ENCODE data around the gene BNIP3. TPM values are rescaled to one million over a fixed set of nuclear protein-coding genes. Genes with fewer than 3 reads are reported as not detected.

BNIP3 gene
- total RNA-seq, 1 experiment from 2014 or later, result 37.5 TPM

DNA sequence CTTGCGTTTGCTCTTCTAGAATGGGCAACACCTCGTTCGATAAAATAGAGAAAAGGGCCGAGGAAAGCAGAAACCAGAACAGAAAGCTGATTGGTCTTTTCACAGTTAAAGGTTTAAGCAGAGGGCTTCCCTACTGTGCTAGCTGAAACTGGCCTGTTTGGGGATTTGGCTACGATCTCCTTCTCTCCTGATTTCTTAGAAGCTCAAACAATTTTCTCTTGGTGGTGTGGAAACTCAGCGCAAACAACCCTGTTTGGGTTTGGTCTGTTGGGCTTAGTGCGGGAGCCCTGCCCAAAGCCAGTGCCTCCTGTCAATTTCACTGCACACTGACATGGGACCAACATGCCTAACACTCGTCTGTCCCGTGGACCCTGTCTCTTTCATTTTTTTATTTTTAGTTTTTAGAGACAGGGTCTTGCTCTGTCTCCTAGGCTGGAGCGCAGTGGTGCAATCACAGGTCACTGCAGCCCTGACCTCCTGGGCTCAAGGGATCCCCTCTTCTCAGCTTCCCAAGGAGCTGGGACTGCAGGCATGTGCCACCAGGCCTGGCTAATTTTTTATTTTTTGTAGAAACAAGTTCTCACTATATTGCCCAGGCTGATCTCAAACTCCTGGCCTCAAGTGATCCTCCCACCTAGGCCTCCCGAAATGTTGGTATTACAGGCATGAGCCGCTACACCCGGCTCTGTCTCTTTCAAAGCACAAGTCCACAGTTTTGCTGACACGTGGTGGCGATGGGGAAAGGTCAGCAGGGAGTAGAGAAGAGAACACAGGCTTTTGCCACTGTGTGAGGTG lies 16.5 kb upstream of the BNIP3 start:
- H3K9me3 ChIP-seq (ENCODE audit: control insufficient read depth in 1 of 2, insufficient read depth in 1 of 2, low read depth in 1 of 2, low read length in 2 of 2), result no peaks in the 10 kb centered on the region
- POLR2A ChIA-PET, result no interaction called here
- DNase-seq (ENCODE audit: low read depth, low spot score) (no peak), ATAC-seq (no peak)
- H4K20me1 ChIP-seq (ENCODE audit: insufficient read depth), result no peaks in the 10 kb centered on the region
- intact Hi-C loops (cut with micrococcal nuclease), result no loop called here
- BruUV-seq (replicated peaks), result no TSS peak
- H3K4me3 ChIP-seq (replicated peaks in 1 of 2; ENCODE audit: low read depth in 1 of 2, low read length in 2 of 2), result no peak overlapping the region
- no peaks in the 10 kb centered on the region for H3K27me3 ChIP-seq (ENCODE audit: insufficient read depth, low read length)
- H3K4me1 ChIP-seq (ENCODE audit: control insufficient read depth in 1 of 2, insufficient read depth in 2 of 2, low read length in 2 of 2), result no peaks in the 10 kb centered on the region
- no peak overlapping the region for H3K4me2 ChIP-seq (ENCODE audit: low read length)
- CTCF ChIA-PET, result no interaction called here
- H3K36me3 ChIP-seq (ENCODE audit: control insufficient read depth in 1 of 2, insufficient read depth in 2 of 2, low read length in 2 of 2), result no peaks in the 10 kb centered on the region
- no peak overlapping the region for H3K27ac ChIP-seq (ENCODE audit: low read depth, low read length)
- RAD21 ChIA-PET (ENCODE audit: low non-redundant PET in 1 of 2, low total read pairs in 2 of 2, uncharacterized antibody in 2 of 2, unreplicated experiment in 2 of 2), result no interaction called here
- H3K9me2 ChIP-seq (ENCODE audit: insufficient read depth), result no peaks in the 10 kb centered on the region
- H2AFZ ChIP-seq (ENCODE audit: low read depth, low read length, poor library complexity, severe bottlenecking), result no peak overlapping the region
- no peaks in the 10 kb centered on the region for H3K79me2 ChIP-seq (ENCODE audit: insufficient read depth, low read length)
- no peak for TF ChIP-seq EZH2phosphoT487 (IDR thresholded peaks at IDR 0.05; ENCODE audit: borderline replicate concordance)
- no peak for TF ChIP-seq EGR1 (IDR thresholded peaks at IDR 0.05; ENCODE audit: low read depth)
- no peak for TF ChIP-seq SP1 (IDR thresholded peaks at IDR 0.05; ENCODE audit: low read depth)
- TF ChIP-seq CEBPB (IDR thresholded peaks at IDR 0.05; ENCODE audit: low read depth), result no peak
- TF ChIP-seq ZNF274 (IDR thresholded peaks at IDR 0.05; ENCODE audit: low read depth, low read length), result no peak
- TF ChIP-seq, protein P1, sequence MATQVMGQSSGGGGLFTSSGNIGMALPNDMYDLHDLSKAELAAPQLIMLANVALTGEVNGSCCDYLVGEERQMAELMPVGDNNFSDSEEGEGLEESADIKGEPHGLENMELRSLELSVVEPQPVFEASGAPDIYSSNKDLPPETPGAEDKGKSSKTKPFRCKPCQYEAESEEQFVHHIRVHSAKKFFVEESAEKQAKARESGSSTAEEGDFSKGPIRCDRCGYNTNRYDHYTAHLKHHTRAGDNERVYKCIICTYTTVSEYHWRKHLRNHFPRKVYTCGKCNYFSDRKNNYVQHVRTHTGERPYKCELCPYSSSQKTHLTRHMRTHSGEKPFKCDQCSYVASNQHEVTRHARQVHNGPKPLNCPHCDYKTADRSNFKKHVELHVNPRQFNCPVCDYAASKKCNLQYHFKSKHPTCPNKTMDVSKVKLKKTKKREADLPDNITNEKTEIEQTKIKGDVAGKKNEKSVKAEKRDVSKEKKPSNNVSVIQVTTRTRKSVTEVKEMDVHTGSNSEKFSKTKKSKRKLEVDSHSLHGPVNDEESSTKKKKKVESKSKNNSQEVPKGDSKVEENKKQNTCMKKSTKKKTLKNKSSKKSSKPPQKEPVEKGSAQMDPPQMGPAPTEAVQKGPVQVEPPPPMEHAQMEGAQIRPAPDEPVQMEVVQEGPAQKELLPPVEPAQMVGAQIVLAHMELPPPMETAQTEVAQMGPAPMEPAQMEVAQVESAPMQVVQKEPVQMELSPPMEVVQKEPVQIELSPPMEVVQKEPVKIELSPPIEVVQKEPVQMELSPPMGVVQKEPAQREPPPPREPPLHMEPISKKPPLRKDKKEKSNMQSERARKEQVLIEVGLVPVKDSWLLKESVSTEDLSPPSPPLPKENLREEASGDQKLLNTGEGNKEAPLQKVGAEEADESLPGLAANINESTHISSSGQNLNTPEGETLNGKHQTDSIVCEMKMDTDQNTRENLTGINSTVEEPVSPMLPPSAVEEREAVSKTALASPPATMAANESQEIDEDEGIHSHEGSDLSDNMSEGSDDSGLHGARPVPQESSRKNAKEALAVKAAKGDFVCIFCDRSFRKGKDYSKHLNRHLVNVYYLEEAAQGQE (IDR thresholded peaks at IDR 0.05; ENCODE audit: low read depth), result no peak
- no peak for TF ChIP-seq POLR2A (IDR thresholded peaks at IDR 0.05; ENCODE audit: borderline replicate concordance, extremely low read depth, insufficient read depth, insufficient read length)
- TF ChIP-seq POLR2AphosphoS5 (IDR thresholded peaks at IDR 0.05; ENCODE audit: low read depth, low read length), result no peak
- no peak for TF ChIP-seq ELF1 (IDR thresholded peaks at IDR 0.05; ENCODE audit: borderline replicate concordance, low read depth)
- no peak for TF ChIP-seq EZH2 (IDR thresholded peaks at IDR 0.05)
- no peak for TF ChIP-seq YY1 (IDR thresholded peaks at IDR 0.05; ENCODE audit: extremely low read depth, insufficient replicate concordance, low read depth, low read length)
- TF ChIP-seq, protein P2, sequence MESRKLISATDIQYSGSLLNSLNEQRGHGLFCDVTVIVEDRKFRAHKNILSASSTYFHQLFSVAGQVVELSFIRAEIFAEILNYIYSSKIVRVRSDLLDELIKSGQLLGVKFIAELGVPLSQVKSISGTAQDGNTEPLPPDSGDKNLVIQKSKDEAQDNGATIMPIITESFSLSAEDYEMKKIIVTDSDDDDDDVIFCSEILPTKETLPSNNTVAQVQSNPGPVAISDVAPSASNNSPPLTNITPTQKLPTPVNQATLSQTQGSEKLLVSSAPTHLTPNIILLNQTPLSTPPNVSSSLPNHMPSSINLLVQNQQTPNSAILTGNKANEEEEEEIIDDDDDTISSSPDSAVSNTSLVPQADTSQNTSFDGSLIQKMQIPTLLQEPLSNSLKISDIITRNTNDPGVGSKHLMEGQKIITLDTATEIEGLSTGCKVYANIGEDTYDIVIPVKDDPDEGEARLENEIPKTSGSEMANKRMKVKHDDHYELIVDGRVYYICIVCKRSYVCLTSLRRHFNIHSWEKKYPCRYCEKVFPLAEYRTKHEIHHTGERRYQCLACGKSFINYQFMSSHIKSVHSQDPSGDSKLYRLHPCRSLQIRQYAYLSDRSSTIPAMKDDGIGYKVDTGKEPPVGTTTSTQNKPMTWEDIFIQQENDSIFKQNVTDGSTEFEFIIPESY (IDR thresholded peaks at IDR 0.05; ENCODE audit: extremely low read depth, insufficient replicate concordance, low read length), result no peak
- TF ChIP-seq, protein P3, sequence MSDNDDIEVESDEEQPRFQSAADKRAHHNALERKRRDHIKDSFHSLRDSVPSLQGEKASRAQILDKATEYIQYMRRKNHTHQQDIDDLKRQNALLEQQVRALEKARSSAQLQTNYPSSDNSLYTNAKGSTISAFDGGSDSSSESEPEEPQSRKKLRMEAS (IDR thresholded peaks at IDR 0.05), result no peak
- TF ChIP-seq ATF3 (IDR thresholded peaks at IDR 0.05), result no peak
- no peak for TF ChIP-seq FOSL1 (IDR thresholded peaks at IDR 0.05; ENCODE audit: low read depth)
- TF ChIP-seq CBX3 (IDR thresholded peaks at IDR 0.05; ENCODE audit: low read depth), result no peak
- no peak for TF ChIP-seq TCF7L2 (IDR thresholded peaks at IDR 0.05; ENCODE audit: borderline replicate concordance, extremely low read depth, insufficient read depth, insufficient read length)
- H3K9ac ChIP-seq (ENCODE audit: low read length), result no peak overlapping the region

Measured in HCT116 (cell line).